ENCODE data around the gene SLC24A4.

GRCh38 chr14:92523752-92524151 lies 200.8 kb downstream of the SLC24A4 start:
- no peak for TF ChIP-seq CTCF (conservative IDR thresholded peaks at IDR 0.05; ENCODE audit: low read depth, low read length)
- no peak for TF ChIP-seq MXI1 (IDR thresholded peaks at IDR 0.05; ENCODE audit: borderline replicate concordance, low read depth, low read length)
- no peak for TF ChIP-seq RAD21 (IDR thresholded peaks at IDR 0.05; ENCODE audit: low read length)
- TF ChIP-seq ELK1 (IDR thresholded peaks at IDR 0.05; ENCODE audit: borderline replicate concordance, low read depth, low read length), result no peak
- TF ChIP-seq CEBPB (IDR thresholded peaks at IDR 0.05; ENCODE audit: low read depth, low read length), result no peak
- no peak for TF ChIP-seq POLR2A (IDR thresholded peaks at IDR 0.05; ENCODE audit: low read depth, low read length)
- TF ChIP-seq CHD1 (IDR thresholded peaks at IDR 0.05; ENCODE audit: low read depth, low read length), result no peak
- TF ChIP-seq BHLHE40 (IDR thresholded peaks at IDR 0.05; ENCODE audit: low read depth, low read length), result no peak
- no peak for TF ChIP-seq USF2 (IDR thresholded peaks at IDR 0.05; ENCODE audit: low read depth, low read length)
- no peak for TF ChIP-seq SMC3 (IDR thresholded peaks at IDR 0.05; ENCODE audit: low read depth, low read length)
- TF ChIP-seq RFX5 (IDR thresholded peaks at IDR 0.05; ENCODE audit: low read depth, low read length), result no peak
- no peak for TF ChIP-seq FOS (IDR thresholded peaks at IDR 0.05; ENCODE audit: low read depth, low read length)

Measured in IMR-90 (cell line).